Measurements from ENCODE around the gene TMEM39B.

- TF ChIP-seq POLR2A (IDR thresholded peaks at IDR 0.05; ENCODE audit: low read length) (no peak), GATA1 (IDR thresholded peaks at IDR 0.05; ENCODE audit: low read depth, low read length) (no peak)
Observed at GRCh38 chr1:32126770-32127169, 54.0 kb downstream of the TMEM39B start.

All from erythroblast (primary cell).